ENCODE data around the gene TENM3. TPM values are rescaled to one million over a fixed set of nuclear protein-coding genes. Genes with fewer than 3 reads are reported as not detected.

Gene TENM3
- total RNA-seq, 2 experiments from 2014 or later, result not detected

- Mint-ChIP-seq H3K36me3 (no peaks in the 10 kb centered on the region), H3K27me3 (no peaks in the 10 kb centered on the region), H3K4me1 (no peaks in the 10 kb centered on the region), H3K4me3 (no peak overlapping the region), H3K27ac (no peak overlapping the region), H3K9me3 (no peaks in the 10 kb centered on the region)
- no peak for ATAC-seq (ENCODE audit: low read depth)
- POLR2A ChIA-PET, result no interaction called here
- DNase-seq, result no peak
These were observed 505.7 kb downstream of the TENM3 start for GRCh38 chr4:182748949-182749348.

GRCh38 chr4:182749667-182750167, 506.5 kb downstream of the TENM3 start:
- Mint-ChIP-seq H3K27ac (no peak overlapping the region), H3K4me1 (no peaks in the 10 kb centered on the region), H3K9me3 (no peaks in the 10 kb centered on the region), H3K27me3 (no peaks in the 10 kb centered on the region), H3K36me3 (no peaks in the 10 kb centered on the region), H3K4me3 (no peak overlapping the region)
- POLR2A ChIA-PET, result no interaction called here
- DNase-seq, result no peak
- no peak for ATAC-seq (ENCODE audit: low read depth)

DNA sequence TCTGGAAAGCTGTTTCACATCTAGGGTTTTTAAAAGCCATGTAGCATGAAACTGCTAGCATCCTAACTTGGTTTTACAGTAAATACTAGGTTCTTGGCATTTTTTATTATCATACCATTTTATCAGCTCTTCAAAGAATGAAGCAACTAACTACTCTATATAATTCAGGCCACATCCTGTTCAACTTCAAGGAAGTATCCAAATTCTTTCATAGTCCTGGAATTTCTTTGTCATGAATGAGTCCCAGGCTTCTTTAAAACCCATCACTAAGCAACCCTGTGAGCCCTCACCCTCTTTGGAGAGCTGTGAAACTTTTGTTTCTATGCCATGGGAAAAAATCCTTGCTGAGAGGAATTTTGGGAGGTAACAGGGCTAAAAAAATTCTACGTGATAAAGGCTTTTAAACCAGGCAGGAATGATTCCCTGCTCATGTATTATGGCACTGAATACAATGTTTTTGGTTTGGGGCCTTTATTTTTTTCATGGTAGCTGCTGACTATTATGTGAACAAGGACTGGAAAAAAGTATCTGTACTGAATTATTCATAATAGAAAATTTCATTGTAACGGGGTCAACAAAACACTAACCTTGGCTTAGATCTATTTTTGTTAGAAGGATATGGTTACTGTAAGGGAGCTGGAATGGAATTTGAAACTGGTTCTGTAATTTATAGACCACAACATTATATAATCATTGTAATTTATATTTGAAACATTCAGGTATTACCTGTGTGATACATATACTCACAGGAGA, 509.1 kb downstream of the TENM3 start:
- no peaks in the 10 kb centered on the region for H3K27me3 Mint-ChIP-seq
- no peaks in the 10 kb centered on the region for H3K36me3 Mint-ChIP-seq
- no peaks in the 10 kb centered on the region for H3K9me3 Mint-ChIP-seq
- DNase-seq (no peak), ATAC-seq (ENCODE audit: low read depth) (no peak)
- no peak overlapping the region for H3K4me3 Mint-ChIP-seq
- H3K27ac Mint-ChIP-seq, result no peak overlapping the region
- POLR2A ChIA-PET, result no interaction called here
- H3K4me1 Mint-ChIP-seq, result no peaks in the 10 kb centered on the region

- no peak for ATAC-seq (ENCODE audit: low read depth)
- POLR2A ChIA-PET, result no interaction called here
- no peak for DNase-seq
- H3K36me3 Mint-ChIP-seq, result no peaks in the 10 kb centered on the region
- no peak overlapping the region for H3K4me3 Mint-ChIP-seq
- no peaks in the 10 kb centered on the region for H3K4me1 Mint-ChIP-seq
- H3K27me3 Mint-ChIP-seq, result no peaks in the 10 kb centered on the region
- no peak overlapping the region for H3K27ac Mint-ChIP-seq
- H3K9me3 Mint-ChIP-seq, result no peaks in the 10 kb centered on the region
These were observed 511.7 kb downstream of the TENM3 start for GRCh38 chr4:182754895-182755294.

GRCh38 chr4:182756161-182756690, 513.0 kb downstream of the TENM3 start:
- H3K9me3 Mint-ChIP-seq, result no peaks in the 10 kb centered on the region
- H3K27ac Mint-ChIP-seq, result no peak overlapping the region
- DNase-seq (no peak), ATAC-seq (ENCODE audit: low read depth) (no peak)
- no peaks in the 10 kb centered on the region for H3K27me3 Mint-ChIP-seq
- POLR2A ChIA-PET, result no interaction called here
- no peaks in the 10 kb centered on the region for H3K36me3 Mint-ChIP-seq
- no peaks in the 10 kb centered on the region for H3K4me1 Mint-ChIP-seq
- H3K4me3 Mint-ChIP-seq, result no peak overlapping the region

GRCh38 chr4:182758273-182758672, 515.1 kb downstream of the TENM3 start:
- H3K9me3 Mint-ChIP-seq, result no peaks in the 10 kb centered on the region
- H3K27me3 Mint-ChIP-seq, result no peaks in the 10 kb centered on the region
- H3K4me1 Mint-ChIP-seq, result no peaks in the 10 kb centered on the region
- ATAC-seq (ENCODE audit: low read depth) (no peak), DNase-seq (no peak)
- POLR2A ChIA-PET, result no interaction called here
- no peak overlapping the region for H3K27ac Mint-ChIP-seq
- no peaks in the 10 kb centered on the region for H3K36me3 Mint-ChIP-seq
- H3K4me3 Mint-ChIP-seq, result no peak overlapping the region

- H3K4me1 Mint-ChIP-seq, result no peaks in the 10 kb centered on the region
These were observed 517.4 kb downstream of the TENM3 start for GRCh38 chr4:182760551-182761043.

GRCh38 chr4:182764137-182764536, 520.9 kb downstream of the TENM3 start:
- POLR2A ChIA-PET, result no interaction called here
- H3K4me3 Mint-ChIP-seq, result no peak overlapping the region
- H3K27ac Mint-ChIP-seq, result no peak overlapping the region
- H3K9me3 Mint-ChIP-seq, result no peaks in the 10 kb centered on the region
- H3K36me3 Mint-ChIP-seq, result no peaks in the 10 kb centered on the region
- DNase-seq (no peak), ATAC-seq (ENCODE audit: low read depth) (no peak)
- H3K4me1 Mint-ChIP-seq, result no peaks in the 10 kb centered on the region
- peaks cover 4% of the 10 kb centered on the region for H3K27me3 Mint-ChIP-seq

More at GRCh38 chr4:182760551-182761043, 517.4 kb downstream of the TENM3 start:
- Mint-ChIP-seq H3K27me3 (peaks cover 4% of the 10 kb centered on the region), H3K27ac (no peak overlapping the region), H3K4me3 (no peak overlapping the region), H3K36me3 (no peaks in the 10 kb centered on the region), H3K9me3 (no peaks in the 10 kb centered on the region)
- no peak for ATAC-seq (ENCODE audit: low read depth)
- POLR2A ChIA-PET, result no interaction called here
- DNase-seq, result no peak

GRCh38 chr4:182764642-182765041, 521.4 kb downstream of the TENM3 start:
- no peaks in the 10 kb centered on the region for H3K4me1 Mint-ChIP-seq
- POLR2A ChIA-PET, result no interaction called here
- no peaks in the 10 kb centered on the region for H3K9me3 Mint-ChIP-seq
- DNase-seq, result no peak
- H3K4me3 Mint-ChIP-seq, result no peak overlapping the region
- H3K27me3 Mint-ChIP-seq, result peaks cover 4% of the 10 kb centered on the region
- ATAC-seq (ENCODE audit: low read depth), result no peak
- no peaks in the 10 kb centered on the region for H3K36me3 Mint-ChIP-seq
- no peak overlapping the region for H3K27ac Mint-ChIP-seq

DNA sequence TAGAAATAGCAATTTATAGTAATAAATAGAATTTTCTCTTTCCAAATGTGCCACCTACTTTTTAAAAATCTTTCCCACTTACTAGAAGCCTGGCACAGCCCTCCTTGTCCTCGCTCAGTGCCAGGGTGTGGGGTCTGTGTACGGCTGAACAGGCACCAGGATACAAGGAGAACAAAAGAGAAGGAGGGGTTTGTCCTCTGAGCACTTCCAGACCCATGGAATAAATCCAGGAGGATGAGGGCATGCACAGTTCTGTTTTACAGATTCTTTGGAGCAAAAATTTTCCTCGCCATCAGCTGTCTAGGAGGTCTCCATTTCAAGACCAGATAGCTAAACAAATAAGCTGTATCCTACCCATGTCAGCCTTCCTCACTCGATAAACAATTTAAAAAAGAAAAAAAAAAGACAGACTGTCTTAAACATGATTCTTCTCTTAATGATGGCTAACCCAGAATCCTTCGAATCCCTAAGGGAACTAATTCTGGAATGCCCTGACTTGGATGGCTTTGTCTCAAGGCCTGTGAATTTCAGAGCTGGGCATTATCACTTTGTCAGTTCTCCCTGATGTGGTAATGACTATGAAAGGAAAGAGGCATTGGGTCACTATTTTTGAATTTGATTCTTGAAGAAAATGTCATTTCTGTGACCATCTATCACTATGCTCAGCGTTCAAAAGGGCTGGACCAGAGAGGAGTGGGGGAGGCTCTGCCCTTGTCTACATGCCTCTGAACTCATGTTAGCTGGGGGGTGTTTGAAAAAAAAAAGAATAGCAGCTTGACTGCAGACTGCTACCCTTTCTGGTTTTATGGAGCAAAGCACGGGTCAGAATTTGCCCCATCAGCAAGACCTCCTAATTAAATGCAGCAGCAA, 523.0 kb downstream of the TENM3 start:
- Mint-ChIP-seq H3K4me1 (no peaks in the 10 kb centered on the region), H3K9me3 (no peaks in the 10 kb centered on the region), H3K36me3 (no peaks in the 10 kb centered on the region), H3K27ac (no peak overlapping the region), H3K27me3 (peaks cover 4% of the 10 kb centered on the region), H3K4me3 (no peak overlapping the region)
- no peak for ATAC-seq (ENCODE audit: low read depth)
- POLR2A ChIA-PET, result no interaction called here
- DNase-seq, result no peak

DNA sequence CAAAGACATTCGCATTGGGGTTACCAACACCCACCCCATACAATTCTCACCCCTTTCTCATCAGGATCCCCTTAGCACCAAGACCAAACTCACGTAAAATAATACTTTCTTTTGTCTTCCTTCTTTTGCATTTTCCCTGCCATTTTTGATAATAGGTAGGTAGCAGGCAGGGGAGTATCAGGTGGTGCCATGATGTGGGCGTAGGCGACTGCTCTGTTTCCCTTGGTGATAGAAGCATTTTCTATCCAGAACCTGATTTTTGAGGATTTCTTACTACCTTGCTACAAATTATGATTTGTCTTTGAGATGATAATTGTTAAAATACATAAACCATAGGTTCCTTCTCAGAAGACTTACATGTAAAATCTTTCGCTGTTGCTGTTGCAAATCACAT, 523.7 kb downstream of the TENM3 start:
- DNase-seq (no peak), ATAC-seq (ENCODE audit: low read depth) (no peak)
- POLR2A ChIA-PET, result no interaction called here
- peaks cover 4% of the 10 kb centered on the region for H3K27me3 Mint-ChIP-seq
- H3K4me1 Mint-ChIP-seq, result no peaks in the 10 kb centered on the region
- no peak overlapping the region for H3K27ac Mint-ChIP-seq
- no peaks in the 10 kb centered on the region for H3K9me3 Mint-ChIP-seq
- H3K4me3 Mint-ChIP-seq, result no peak overlapping the region
- H3K36me3 Mint-ChIP-seq, result no peaks in the 10 kb centered on the region

DNA sequence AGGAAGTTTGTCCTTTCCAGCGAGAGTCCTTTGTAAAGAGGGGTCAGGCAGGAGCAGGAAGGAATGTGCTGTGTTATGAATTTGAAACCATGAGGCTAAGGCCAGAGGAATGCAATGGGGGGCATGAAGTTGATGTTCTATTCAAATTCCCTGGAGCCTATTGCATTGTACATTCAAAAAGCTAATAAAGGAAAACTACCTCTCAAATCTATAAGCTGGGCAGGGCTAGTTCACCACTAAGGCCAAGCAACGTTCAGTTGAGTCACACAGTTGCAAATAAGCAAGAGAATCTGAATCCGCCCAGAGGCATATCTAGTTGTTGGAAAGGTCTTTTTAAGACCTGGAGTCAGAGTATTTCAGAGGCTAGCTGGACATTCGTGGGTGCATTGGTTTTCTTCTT, 525.6 kb downstream of the TENM3 start:
- H3K27me3 Mint-ChIP-seq, result peaks cover 4% of the 10 kb centered on the region
- no peak for DNase-seq
- no peak for ATAC-seq (ENCODE audit: low read depth)
- H3K9me3 Mint-ChIP-seq, result no peaks in the 10 kb centered on the region
- H3K36me3 Mint-ChIP-seq, result no peaks in the 10 kb centered on the region
- no peaks in the 10 kb centered on the region for H3K4me1 Mint-ChIP-seq
- POLR2A ChIA-PET, result no interaction called here
- no peak overlapping the region for H3K27ac Mint-ChIP-seq
- H3K4me3 Mint-ChIP-seq, result no peak overlapping the region

GRCh38 chr4:182770259-182770995, 527.2 kb downstream of the TENM3 start:
- no peaks in the 10 kb centered on the region for H3K4me1 Mint-ChIP-seq
- H3K27me3 Mint-ChIP-seq, result no peaks in the 10 kb centered on the region
- no peaks in the 10 kb centered on the region for H3K36me3 Mint-ChIP-seq
- no peak for DNase-seq
- POLR2A ChIA-PET, result no interaction called here
- H3K27ac Mint-ChIP-seq, result no peak overlapping the region
- no peak for ATAC-seq (ENCODE audit: low read depth)
- no peaks in the 10 kb centered on the region for H3K9me3 Mint-ChIP-seq
- H3K4me3 Mint-ChIP-seq, result no peak overlapping the region

Data from activated naive CD8-positive, alpha-beta T cell treated with anti-CD3 and anti-CD28 coated beads, Interleukin-2, amount 10 ng/mL, durations not matched to agents 7 days and 5 days (primary cell).